ENCODE data around the gene MME.

DNA sequence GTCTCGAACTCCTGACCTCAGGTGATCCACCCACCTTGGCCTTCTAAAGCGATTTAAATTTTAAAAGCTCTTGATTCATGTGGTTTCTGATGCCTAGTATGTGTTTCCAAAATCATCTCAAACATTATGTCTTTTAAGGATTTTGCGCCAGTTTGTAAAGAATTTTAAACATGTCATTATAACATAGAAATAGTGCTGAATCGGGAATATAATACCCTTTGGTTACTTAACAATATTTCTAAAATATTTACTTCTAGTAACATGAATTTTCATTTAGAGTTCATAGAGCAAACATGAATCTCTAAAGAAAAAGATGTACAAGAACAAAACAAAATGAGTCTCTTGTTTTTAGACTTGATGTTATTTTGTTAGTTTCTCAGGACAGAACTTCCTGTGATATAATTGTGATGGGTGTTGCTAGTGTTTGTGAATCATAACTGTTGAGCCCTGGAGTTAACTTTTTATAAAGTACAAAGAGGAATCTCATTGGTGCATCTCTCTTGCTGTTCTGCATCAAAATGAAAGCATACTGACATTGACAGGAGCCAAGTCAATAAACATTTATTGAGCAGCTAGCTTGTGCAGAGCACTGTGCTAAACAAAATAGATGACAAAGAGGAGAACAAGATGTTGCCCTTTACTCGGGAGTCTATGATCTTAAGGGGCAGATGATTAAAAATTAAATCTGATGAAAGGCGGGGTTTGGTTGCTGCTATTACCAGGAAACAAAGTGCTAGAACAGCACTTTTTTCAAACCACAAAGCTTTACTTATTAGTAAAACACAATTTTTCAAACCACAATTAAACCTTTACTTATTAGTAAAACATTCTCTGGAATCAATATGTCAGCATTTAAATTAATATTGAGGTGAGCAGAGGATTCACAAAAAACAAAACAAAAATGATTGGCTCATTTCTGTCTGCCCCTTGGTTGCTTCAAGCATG, 73.4 kb downstream of the MME start:
- TF ChIP-seq CEBPB (IDR thresholded peaks at IDR 0.05; ENCODE audit: low read depth, low read length) (no peak), SMC3 (IDR thresholded peaks at IDR 0.05; ENCODE audit: low read depth, low read length) (no peak), RCOR1 (IDR thresholded peaks at IDR 0.05; ENCODE audit: insufficient replicate concordance, low read length) (no peak), MAFK (IDR thresholded peaks at IDR 0.05; ENCODE audit: low read depth, low read length) (peak; percentile 93), POLR2A (IDR thresholded peaks at IDR 0.05; ENCODE audit: low read depth, low read length) (no peak)
- TF ChIP-seq, protein P1, sequence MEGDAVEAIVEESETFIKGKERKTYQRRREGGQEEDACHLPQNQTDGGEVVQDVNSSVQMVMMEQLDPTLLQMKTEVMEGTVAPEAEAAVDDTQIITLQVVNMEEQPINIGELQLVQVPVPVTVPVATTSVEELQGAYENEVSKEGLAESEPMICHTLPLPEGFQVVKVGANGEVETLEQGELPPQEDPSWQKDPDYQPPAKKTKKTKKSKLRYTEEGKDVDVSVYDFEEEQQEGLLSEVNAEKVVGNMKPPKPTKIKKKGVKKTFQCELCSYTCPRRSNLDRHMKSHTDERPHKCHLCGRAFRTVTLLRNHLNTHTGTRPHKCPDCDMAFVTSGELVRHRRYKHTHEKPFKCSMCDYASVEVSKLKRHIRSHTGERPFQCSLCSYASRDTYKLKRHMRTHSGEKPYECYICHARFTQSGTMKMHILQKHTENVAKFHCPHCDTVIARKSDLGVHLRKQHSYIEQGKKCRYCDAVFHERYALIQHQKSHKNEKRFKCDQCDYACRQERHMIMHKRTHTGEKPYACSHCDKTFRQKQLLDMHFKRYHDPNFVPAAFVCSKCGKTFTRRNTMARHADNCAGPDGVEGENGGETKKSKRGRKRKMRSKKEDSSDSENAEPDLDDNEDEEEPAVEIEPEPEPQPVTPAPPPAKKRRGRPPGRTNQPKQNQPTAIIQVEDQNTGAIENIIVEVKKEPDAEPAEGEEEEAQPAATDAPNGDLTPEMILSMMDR (conservative IDR thresholded peaks at IDR 0.05; ENCODE audit: low read depth, low read length) = no peak
- TF ChIP-seq, protein P2, sequence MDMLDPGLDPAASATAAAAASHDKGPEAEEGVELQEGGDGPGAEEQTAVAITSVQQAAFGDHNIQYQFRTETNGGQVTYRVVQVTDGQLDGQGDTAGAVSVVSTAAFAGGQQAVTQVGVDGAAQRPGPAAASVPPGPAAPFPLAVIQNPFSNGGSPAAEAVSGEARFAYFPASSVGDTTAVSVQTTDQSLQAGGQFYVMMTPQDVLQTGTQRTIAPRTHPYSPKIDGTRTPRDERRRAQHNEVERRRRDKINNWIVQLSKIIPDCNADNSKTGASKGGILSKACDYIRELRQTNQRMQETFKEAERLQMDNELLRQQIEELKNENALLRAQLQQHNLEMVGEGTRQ (IDR thresholded peaks at IDR 0.05; ENCODE audit: low read depth, low read length) = no peak
- TF ChIP-seq, protein P3, sequence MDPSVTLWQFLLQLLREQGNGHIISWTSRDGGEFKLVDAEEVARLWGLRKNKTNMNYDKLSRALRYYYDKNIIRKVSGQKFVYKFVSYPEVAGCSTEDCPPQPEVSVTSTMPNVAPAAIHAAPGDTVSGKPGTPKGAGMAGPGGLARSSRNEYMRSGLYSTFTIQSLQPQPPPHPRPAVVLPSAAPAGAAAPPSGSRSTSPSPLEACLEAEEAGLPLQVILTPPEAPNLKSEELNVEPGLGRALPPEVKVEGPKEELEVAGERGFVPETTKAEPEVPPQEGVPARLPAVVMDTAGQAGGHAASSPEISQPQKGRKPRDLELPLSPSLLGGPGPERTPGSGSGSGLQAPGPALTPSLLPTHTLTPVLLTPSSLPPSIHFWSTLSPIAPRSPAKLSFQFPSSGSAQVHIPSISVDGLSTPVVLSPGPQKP (IDR thresholded peaks at IDR 0.05; ENCODE audit: borderline replicate concordance, low read depth, low read length) = no peak
